ENCODE data around the gene RBM42. TPM values are rescaled to one million over a fixed set of nuclear protein-coding genes. Genes with fewer than 3 reads are reported as not detected.
"Not testable (repeated sequence)": the region's sequence is repeated elsewhere in the genome, so short reads cannot be mapped to it uniquely, and the experiment has no call there.

Gene RBM42
- total and polyA plus RNA-seq, 2 experiments from 2014 or later, result 74.7 to 82.5 TPM

DNA sequence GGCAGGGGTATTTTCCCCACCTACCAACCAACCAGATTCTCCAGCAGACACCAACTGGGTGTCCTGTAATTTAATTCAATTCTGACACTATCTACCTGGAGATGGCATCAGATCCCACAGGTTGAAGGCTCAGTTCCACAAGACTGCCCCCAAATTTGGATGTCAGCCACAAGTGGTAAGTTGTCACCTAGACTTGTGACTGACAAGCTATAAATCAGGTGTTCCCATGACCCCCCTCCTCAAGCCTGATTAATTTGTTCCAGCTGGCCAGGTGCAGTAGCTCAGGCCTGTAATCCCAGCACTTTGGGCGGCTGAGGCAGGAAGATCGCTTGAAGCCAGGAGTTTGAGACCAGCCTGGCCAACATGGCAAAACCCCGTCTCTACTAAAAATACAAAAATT lies 26.9 kb upstream of the RBM42 start:
- Histone ChIP-seq H2AFZ (no peak overlapping the region), H3K9ac (no peak overlapping the region), H3K4me2 (ENCODE audit: unreplicated experiment) (no peak overlapping the region), H3K4me3 (no peak overlapping the region), H3K27ac (no peak overlapping the region), H3K9me3 (ENCODE audit: low read depth) (no peaks in the 10 kb centered on the region), H3K36me3 (ENCODE audit: low read depth) (no peaks in the 10 kb centered on the region), H3F3A (ENCODE audit: insufficient read depth) (no peaks in the 10 kb centered on the region), H3K79me2 (ENCODE audit: insufficient read depth) (no peaks in the 10 kb centered on the region), H3K9me2 (ENCODE audit: insufficient read depth) (no peaks in the 10 kb centered on the region), H3K27me3 (replicated peaks; ENCODE audit: insufficient read depth) (peaks cover 3% of the 10 kb centered on the region; the same call in 1 of the 2 replicates), H4K20me1 (ENCODE audit: insufficient read depth) (no peaks in the 10 kb centered on the region), H3K4me1 (ENCODE audit: insufficient read depth) (no peaks in the 10 kb centered on the region)
- WGBS, 2 experiments (ENCODE audit: low coverage in 1 of 2, low lambda C conversion rate in 2 of 2, missing lambda C conversion rate in 2 of 2), result 13 to 21% methylated on average over 3 of the region's 3 CpGs
- TF ChIP-seq EZH2 (IDR thresholded peaks at IDR 0.05; ENCODE audit: insufficient read depth, poor library complexity, severe bottlenecking), result no peak
- TF ChIP-seq EZH2phosphoT487 (IDR thresholded peaks at IDR 0.05; ENCODE audit: insufficient read depth, low read depth), result no peak
- in situ Hi-C loops (cut with MboI), result no loop called here
- DNase-seq, result no peak

DNA sequence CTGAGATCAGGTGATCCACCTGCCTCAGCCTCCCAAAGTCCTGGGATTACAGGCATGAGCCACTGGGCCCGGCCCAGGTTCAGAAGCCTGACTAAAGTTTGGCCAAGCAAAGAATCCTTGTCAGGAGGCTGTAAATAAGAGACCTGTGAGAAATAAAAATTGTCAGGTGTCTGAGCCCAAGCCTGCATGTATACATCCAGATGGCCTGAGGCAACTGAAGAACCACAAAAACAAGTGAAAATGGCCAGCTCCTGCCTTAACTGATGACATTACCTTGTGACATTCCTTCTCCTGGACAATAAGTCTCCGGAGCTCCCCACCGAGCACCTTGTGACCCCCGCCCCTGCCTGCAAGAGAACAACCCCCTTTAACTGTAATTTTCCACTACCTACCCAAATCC lies 24.4 kb upstream of the RBM42 start:
- H3K27me3 ChIP-seq (replicated peaks; ENCODE audit: insufficient read depth); H2AFZ ChIP-seq; H3K9ac ChIP-seq; H3K4me3 ChIP-seq; H3K27ac ChIP-seq; H3F3A ChIP-seq (ENCODE audit: insufficient read depth); H3K79me2 ChIP-seq (ENCODE audit: insufficient read depth); H3K9me2 ChIP-seq (ENCODE audit: insufficient read depth); in situ Hi-C loops (cut with MboI); H3K36me3 ChIP-seq (ENCODE audit: low read depth); H3K4me1 ChIP-seq (ENCODE audit: insufficient read depth); H3K9me3 ChIP-seq (ENCODE audit: low read depth); H4K20me1 ChIP-seq (ENCODE audit: insufficient read depth); H3K4me2 ChIP-seq (ENCODE audit: unreplicated experiment); DNase-seq: not testable (repeated sequence)
- WGBS, 2 experiments (ENCODE audit: low coverage in 1 of 2, low lambda C conversion rate in 2 of 2, missing lambda C conversion rate in 2 of 2), result 65 to 70% methylated on average over 4 of the region's 4 CpGs

DNA sequence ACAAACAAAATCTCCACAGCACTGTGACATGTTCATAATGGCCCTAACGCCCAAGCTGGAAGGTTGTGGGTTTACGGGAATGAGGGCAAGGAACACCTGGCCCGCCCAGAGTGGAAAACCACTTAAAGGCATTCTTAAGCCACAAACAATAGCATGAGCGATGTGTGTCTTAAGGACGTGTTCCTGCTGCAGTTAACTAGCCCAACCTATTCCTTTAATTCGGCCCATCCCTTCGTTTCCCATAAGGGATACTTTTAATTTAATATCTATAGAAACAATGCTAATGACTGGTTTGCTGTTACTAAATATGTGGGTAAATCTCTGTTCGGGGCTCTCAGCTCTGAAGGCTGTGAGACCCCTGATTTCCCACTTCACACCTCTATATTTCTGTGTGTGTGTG lies 21.7 kb upstream of the RBM42 start:
- H3K79me2 ChIP-seq (ENCODE audit: insufficient read depth); H3K27me3 ChIP-seq (replicated peaks; ENCODE audit: insufficient read depth); H4K20me1 ChIP-seq (ENCODE audit: insufficient read depth); H3K9me2 ChIP-seq (ENCODE audit: insufficient read depth); DNase-seq; in situ Hi-C loops (cut with MboI); H2AFZ ChIP-seq; H3K4me2 ChIP-seq (ENCODE audit: unreplicated experiment); H3K4me3 ChIP-seq; H3K36me3 ChIP-seq (ENCODE audit: low read depth); H3K27ac ChIP-seq; H3F3A ChIP-seq (ENCODE audit: insufficient read depth); H3K4me1 ChIP-seq (ENCODE audit: insufficient read depth); H3K9ac ChIP-seq; H3K9me3 ChIP-seq (ENCODE audit: low read depth): not testable (repeated sequence)
- whole genome bisulfite sequencing, 2 experiments (ENCODE audit: low coverage in 1 of 2, low lambda C conversion rate in 2 of 2, missing lambda C conversion rate in 2 of 2), result 41 to 42% methylated on average over 8 of the region's 8 CpGs

DNA sequence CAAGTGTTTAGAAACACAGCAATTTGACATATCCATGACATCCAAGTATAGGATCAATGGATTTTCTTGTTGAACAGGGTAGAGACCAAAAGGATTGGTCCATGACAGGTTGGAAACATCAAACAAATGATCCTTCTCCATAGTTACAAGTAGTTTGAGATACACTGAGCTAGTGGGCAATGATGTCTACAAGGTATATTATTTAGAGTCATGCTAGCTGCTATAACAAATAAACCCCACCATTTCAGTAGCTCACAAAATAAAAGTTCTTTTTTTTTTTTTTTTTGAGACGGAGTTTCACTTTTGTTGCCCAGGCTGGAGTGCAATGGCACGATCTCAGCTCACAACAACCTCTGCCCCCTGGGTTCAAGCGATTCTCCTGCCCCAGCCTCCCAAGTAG lies 21.2 kb upstream of the RBM42 start:
- DNase-seq, result no peak
- Histone ChIP-seq H3K4me3 (no peak overlapping the region), H3K4me1 (ENCODE audit: insufficient read depth) (no peaks in the 10 kb centered on the region), H2AFZ (no peak overlapping the region), H4K20me1 (ENCODE audit: insufficient read depth) (no peaks in the 10 kb centered on the region), H3K36me3 (ENCODE audit: low read depth) (no peaks in the 10 kb centered on the region), H3K9me2 (ENCODE audit: insufficient read depth) (no peaks in the 10 kb centered on the region), H3K9me3 (ENCODE audit: low read depth) (no peaks in the 10 kb centered on the region), H3K27ac (no peak overlapping the region), H3K79me2 (ENCODE audit: insufficient read depth) (no peaks in the 10 kb centered on the region), H3K9ac (no peak overlapping the region), H3K27me3 (replicated peaks; ENCODE audit: insufficient read depth) (no peaks in the 10 kb centered on the region), H3F3A (ENCODE audit: insufficient read depth) (no peaks in the 10 kb centered on the region), H3K4me2 (ENCODE audit: unreplicated experiment) (no peak overlapping the region)
- in situ Hi-C loops (cut with MboI), result no loop called here
- TF ChIP-seq EZH2phosphoT487 (IDR thresholded peaks at IDR 0.05; ENCODE audit: insufficient read depth, low read depth) (no peak), EZH2 (IDR thresholded peaks at IDR 0.05; ENCODE audit: insufficient read depth, poor library complexity, severe bottlenecking) (no peak)
- whole genome bisulfite sequencing, 2 experiments (ENCODE audit: low coverage in 1 of 2, low lambda C conversion rate in 2 of 2, missing lambda C conversion rate in 2 of 2), result 28 to 37% methylated on average over 3 of the region's 3 CpGs

DNA sequence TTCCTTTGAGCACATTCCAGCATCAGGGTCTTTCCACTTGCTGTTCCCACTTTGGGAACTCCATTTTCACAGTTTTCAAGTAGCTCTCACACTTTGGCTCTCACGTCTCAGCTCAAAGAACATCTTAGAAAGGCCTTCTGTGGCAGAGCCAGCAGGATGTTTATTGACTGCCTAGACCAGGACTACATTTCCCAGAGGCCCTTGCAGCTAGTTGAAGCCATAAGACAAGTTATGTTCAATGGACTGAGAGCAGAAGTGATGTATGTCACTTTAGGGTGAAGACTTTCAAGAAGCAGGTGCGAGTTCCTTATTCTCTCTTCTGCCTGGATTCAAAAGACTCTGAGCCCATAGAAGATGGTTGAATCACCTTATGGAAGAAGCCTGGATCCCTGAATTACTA lies 20.6 kb upstream of the RBM42 start:
- TF ChIP-seq EZH2phosphoT487 (IDR thresholded peaks at IDR 0.05; ENCODE audit: insufficient read depth, low read depth) (no peak), EZH2 (IDR thresholded peaks at IDR 0.05; ENCODE audit: insufficient read depth, poor library complexity, severe bottlenecking) (no peak)
- no peaks in the 10 kb centered on the region for H3K27me3 ChIP-seq (replicated peaks; ENCODE audit: insufficient read depth)
- no peaks in the 10 kb centered on the region for H3F3A ChIP-seq (ENCODE audit: insufficient read depth)
- no peaks in the 10 kb centered on the region for H4K20me1 ChIP-seq (ENCODE audit: insufficient read depth)
- H3K9ac ChIP-seq, result no peak overlapping the region
- in situ Hi-C loops (cut with MboI), result no loop called here
- no peak overlapping the region for H3K4me2 ChIP-seq (ENCODE audit: unreplicated experiment)
- no peak for DNase-seq
- H2AFZ ChIP-seq, result no peak overlapping the region
- WGBS, 2 experiments (ENCODE audit: low coverage in 1 of 2, low lambda C conversion rate in 2 of 2, missing lambda C conversion rate in 2 of 2), result 27 to 31% methylated on average over 2 of the region's 2 CpGs
- no peaks in the 10 kb centered on the region for H3K36me3 ChIP-seq (ENCODE audit: low read depth)
- H3K79me2 ChIP-seq (ENCODE audit: insufficient read depth), result no peaks in the 10 kb centered on the region
- H3K9me2 ChIP-seq (ENCODE audit: insufficient read depth), result no peaks in the 10 kb centered on the region
- no peak overlapping the region for H3K27ac ChIP-seq
- H3K4me1 ChIP-seq (ENCODE audit: insufficient read depth), result no peaks in the 10 kb centered on the region
- H3K9me3 ChIP-seq (ENCODE audit: low read depth), result no peaks in the 10 kb centered on the region
- H3K4me3 ChIP-seq, result no peak overlapping the region
